AG09319 (cell line): Measurements from ENCODE around the gene PRPH2.

Experiments used
- DNase-seq: peaks from one replicate; pipeline ENCODE4 v3.0.0-alpha.2; 2010; ENCODE audit warnings: low read depth; ENCODE audit errors: extremely low read depth
- TF ChIP-seq, protein P1 (sequence below): IDR thresholded peaks from 2 replicates; pipeline ENCODE4 v1.5.1; 2011; ENCODE audit warnings: low read depth, mild to moderate bottlenecking, inconsistent platforms, low read length, moderate library complexity

PRPH2 gene

DNA sequence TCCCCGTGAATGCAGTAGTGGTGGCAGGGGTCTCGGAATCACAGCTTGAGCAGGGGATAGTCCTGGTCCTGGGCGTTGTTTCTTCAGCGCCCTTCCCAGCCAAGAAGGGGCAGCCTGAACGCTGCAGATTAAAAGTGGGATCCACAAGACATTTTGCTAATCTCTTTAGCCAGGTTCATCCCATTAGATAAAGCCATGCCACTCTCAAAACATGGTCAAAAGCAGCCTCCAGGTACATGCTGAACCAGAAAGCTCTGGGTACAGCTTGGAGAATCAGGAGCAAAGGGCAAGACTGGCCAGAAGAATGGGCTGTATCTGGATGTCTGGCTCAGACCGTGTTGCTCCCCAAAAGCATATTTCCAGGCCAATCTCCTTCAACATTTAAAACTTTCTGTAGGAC lies at the start of gene PRPH2:
Gene PRPH2, minus strand, starts transcription at position 101 of the 400 bp plus-strand sequence. CDS start 263 bp downstream, outside the sequence.
- TF ChIP-seq, protein P1, sequence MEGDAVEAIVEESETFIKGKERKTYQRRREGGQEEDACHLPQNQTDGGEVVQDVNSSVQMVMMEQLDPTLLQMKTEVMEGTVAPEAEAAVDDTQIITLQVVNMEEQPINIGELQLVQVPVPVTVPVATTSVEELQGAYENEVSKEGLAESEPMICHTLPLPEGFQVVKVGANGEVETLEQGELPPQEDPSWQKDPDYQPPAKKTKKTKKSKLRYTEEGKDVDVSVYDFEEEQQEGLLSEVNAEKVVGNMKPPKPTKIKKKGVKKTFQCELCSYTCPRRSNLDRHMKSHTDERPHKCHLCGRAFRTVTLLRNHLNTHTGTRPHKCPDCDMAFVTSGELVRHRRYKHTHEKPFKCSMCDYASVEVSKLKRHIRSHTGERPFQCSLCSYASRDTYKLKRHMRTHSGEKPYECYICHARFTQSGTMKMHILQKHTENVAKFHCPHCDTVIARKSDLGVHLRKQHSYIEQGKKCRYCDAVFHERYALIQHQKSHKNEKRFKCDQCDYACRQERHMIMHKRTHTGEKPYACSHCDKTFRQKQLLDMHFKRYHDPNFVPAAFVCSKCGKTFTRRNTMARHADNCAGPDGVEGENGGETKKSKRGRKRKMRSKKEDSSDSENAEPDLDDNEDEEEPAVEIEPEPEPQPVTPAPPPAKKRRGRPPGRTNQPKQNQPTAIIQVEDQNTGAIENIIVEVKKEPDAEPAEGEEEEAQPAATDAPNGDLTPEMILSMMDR: no peak
- no peak for DNase-seq

DNA sequence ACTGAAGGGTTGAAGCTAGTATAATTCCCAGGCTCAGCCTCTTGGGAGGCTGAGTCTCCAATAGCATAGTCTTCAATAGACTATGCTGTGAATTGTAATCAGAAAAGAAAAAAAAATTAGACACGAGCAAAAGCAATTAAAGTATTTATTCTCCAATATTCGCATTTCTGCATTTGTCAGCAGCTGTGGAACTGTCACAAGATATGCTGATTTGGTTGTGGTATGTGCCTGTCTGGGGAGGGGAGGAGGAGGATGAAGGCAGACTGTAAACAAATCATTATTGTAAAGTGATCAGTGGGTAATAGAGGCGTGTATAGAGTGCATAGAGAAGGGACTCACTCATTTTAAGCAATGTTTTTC lies 49.3 kb upstream of the PRPH2 start:
- no peak for DNase-seq
- TF ChIP-seq, protein P1: no peak

DNA sequence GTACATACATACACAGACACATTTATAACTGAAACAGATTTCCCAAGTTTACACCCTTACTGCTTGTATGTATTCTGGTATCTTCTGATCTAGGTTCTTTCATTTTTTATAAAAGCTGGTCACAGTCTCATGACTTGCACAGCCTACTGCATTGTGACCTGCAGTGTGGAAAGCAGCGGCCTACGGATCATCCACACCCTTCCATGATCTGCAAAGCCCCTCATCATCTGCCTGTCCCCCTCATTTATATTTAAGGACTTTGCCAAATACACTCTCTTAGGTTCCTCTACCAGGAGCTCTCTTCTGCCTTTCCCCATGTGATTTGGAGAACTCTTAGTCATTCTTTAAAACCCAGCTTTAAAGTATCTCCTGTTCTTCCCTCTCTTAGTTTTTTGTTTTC lies 47.4 kb upstream of the PRPH2 start:
- TF ChIP-seq, protein P1: no peak
- no peak for DNase-seq

DNA sequence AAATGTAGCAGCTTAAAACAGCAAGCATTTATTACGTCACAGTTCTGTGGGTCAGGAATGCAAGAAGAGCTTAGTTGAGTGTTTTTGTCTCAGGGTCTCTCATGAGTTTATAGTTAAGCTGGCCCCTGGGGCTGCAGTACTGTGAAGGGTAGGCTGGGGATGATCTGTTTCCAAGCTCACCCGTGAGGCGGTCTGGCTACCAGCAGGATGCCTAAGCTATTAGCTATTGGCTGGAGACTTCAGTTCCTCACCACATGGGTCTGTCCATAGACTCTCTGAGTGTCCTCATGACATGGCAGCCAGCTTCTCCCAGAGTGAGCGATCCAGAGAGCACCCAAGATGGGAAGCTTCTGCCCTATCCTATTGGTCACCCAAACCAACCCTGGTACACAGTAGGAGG lies 46.7 kb upstream of the PRPH2 start:
- TF ChIP-seq, protein P1: no peak
- DNase-seq: no peak

GRCh38 chr6:42766163-42766670 lies 43.8 kb upstream of the PRPH2 start:
- TF ChIP-seq, protein P1: no peak
- DNase-seq: no peak

DNA sequence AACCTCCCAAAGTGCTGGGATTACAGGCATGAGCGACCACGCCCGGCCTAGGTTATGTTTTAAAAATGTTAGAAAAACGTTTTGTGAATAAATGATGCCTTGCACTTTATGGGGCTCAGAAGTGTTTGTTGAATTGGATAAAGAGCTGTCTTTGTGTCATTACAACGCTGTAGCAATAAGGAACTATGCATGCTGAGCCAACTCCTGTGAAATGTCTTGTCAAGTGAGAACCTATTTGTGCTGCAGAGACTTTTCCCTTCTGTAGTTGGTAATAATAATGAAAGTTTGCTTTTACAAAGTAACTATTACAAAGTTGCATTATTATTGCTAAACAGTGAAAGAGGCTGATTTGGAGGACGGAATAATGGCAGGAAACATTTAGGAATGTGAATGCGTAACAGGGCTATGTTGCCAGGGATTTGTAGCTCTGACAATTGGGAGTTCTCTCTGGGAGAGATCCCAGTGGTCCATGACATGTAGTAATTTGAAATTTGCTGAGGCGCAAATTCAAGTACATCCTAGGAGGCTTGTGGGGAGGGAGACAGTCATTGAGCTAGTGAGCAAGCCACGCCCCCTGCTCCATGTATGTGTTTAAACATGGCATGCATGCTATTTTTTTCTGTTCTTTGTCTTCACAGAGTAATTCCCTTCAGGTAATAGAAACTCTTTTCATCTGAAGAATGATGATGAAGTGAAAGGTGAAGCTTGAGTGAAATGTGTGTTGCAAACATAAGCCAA lies 42.7 kb upstream of the PRPH2 start:
- DNase-seq: no peak
- TF ChIP-seq, protein P1: no peak

GRCh38 chr6:42762950-42763349 lies 40.6 kb upstream of the PRPH2 start:
- TF ChIP-seq, protein P1: no peak
- no peak for DNase-seq
